NCI-H774 (cell line): ENCODE data around the gene SRC.

ENCODE experiments used
- DNase-seq: peaks from one replicate; lab custom pipeline; 2025; lab: John Stamatoyannopoulos, UW

Gene SRC

DNA sequence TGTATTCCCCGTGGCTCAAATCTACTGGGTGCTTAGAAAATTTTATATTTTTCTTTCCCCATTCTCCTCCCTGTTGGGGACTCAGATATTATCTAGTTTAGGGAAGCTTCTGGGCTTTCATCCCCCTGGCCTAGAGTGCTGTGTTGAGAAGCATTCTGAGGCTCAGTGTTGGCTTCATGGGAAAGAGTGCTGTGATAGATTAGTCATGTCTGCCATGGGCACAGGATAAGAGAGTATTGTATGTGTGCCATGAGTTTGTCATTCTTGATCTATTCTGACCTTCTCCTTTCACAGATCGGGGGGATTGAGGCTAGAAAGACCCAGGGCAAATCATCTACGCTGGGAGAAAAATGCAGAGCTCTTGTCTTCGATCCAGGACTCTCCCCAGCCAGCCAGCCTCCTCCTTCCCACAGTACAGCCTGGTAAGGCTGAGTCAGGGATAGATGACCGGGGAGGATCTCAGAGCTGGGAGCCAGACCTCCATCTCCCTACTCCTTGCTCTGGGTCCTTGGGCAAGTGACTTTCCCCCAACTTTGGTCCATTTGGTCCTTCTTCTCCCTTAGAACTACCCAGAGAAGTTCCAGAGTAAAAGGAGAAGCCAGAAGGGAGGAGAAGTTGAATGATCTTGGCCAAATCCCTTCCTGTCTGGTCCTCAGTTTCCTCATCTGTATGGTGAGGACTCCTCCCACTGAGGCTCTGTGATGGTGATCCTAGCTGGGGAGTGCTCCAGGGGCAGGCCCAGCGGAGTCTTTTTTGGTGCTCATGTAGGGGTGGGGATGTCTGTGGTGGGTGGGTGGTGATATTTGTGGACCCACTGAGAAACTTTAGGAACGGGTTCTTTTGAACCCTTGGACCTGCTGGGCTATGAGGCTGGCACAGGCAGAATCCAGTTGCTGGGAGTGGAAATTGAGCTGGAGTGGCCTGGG is 5.0 kb downstream of the SRC start:
- DNase-seq: no peak

DNA sequence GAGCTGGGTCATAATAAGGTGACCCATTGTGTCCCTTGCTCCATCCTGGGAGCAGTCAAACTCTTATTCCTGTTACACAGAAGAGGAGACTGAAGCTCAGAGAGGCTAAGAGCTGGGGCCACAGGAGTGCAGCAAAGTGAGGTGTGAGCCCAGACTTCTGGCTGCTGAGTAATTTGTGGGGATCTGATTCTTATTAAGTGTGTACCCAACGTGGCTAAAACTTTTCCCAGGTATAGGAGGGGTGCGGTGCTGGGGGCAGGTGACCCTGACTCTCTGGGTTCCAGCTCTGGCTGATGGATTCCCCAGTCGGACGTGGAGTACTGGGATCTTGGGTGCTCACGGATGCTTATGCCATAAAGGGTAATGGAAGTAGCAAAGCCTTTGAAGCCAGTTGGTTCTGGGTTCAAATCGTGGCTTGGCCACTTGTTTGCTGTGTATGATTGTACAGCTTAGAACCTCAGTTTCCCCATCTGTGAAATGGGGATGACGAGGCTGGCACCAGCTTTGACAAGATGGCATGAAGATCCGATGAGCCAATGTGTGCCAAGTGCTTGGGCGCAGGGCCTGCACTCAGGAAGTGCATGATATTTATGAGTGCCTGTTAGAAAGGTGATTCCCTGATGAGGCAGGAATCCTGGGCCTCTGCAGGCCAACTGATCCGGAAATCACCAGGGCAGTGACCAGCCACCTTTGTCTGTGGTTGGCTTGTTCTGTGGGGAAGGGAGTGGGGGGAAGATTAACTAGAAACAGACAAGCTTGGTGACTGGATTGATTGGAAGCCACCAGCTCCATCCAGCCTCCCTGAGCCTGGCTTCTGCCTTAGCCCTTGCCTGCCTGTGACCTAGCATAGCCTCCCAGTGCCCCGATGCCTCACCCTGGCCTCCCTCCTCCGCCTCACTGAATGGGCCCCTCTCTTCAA is 6.0 kb downstream of the SRC start:
- DNase-seq: no peak

DNA sequence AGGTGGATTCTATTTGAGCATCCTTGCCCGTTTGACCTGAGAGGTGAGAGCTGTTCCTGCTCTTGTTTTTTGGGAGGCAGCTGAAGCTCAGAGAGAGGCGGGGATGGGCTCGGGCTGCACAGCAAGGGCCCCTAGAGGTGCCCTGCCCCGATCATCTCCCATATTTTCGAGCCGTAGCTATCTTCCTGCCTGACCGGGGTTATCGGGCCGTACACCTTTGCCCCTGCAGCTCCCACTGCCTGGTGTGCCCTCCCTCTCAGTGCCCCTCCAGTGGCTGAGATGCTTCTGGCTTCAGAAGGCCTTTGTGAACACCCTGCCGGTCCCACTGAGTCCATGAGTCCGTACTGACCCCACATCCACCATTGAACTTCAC is 6.7 kb downstream of the SRC start:
- no peak for DNase-seq

DNA sequence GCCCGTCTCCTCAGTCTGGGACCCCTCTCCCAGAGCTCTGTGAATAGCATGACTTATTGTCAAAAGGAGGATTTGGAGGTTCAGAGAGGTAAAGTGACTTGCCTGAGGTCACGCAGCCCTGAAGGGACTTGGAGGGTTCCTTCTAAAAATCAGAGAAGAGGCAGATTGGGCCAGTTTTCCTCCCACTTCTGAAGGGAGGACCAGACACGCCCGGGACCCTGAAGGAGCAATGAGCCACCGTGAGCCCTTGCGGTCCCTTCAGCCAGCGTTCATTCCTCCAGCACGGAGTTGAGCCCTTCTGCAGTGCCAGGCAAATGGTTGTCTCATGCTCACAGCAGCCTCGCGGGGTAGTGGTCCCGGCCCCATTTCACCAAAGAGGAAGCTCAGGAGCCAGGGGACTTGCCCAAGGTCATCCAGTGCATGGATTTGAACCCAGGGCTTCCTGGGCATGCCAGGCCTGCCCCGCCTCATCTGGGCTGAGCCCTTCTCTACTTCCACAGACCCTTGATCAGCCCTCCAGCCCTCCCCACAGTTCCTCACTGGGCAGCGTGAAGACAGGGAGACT is 7.4 kb downstream of the SRC start:
- DNase-seq: no peak

DNA sequence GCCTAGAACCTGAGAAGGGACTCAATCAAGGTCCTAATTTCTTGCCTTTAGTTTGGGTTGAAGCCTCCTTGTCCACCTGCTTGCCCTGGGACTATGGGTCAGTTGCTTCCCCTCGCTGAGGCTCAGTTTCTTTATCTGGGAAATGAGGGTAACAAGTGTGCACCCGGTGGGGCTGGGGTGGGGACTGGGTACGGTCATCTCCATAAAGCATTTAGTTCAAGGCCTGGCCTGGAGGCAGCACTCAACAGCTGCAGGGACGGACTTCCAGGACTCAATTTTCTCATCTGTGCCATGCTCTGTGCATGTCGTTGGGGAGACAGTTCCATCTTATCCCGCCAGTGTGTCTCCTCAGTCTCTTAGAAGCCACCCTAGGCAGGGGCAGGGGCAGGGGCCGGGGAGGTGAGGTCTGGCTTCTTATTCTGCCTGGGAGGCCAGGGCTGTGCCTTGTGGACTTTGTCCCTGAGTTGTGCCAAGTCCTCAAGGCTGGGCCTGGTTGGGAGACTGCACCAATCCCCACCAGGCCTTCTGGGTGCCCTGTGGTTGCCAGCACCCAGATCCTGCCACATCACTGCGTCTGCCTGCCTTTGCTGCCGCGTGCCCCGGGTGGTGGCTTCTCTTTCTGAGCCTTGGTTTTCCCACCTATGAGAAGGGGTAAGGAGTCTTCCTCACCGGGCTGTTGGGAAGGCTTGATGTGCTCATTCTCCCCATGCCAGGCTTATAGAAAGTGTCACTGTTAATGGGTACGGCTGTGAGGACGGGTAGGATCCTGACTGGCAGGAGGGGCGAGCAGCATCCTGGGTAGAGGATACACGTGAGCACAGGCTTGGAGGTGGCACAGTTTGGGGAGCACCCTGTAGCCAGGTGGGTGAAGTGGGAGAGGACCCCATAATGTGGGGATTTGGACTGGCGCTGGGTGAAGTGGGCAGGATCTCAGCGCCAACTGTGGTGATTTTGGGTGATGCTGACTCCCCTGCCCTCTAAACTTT is 8.6 kb downstream of the SRC start:
- no peak for DNase-seq

DNA sequence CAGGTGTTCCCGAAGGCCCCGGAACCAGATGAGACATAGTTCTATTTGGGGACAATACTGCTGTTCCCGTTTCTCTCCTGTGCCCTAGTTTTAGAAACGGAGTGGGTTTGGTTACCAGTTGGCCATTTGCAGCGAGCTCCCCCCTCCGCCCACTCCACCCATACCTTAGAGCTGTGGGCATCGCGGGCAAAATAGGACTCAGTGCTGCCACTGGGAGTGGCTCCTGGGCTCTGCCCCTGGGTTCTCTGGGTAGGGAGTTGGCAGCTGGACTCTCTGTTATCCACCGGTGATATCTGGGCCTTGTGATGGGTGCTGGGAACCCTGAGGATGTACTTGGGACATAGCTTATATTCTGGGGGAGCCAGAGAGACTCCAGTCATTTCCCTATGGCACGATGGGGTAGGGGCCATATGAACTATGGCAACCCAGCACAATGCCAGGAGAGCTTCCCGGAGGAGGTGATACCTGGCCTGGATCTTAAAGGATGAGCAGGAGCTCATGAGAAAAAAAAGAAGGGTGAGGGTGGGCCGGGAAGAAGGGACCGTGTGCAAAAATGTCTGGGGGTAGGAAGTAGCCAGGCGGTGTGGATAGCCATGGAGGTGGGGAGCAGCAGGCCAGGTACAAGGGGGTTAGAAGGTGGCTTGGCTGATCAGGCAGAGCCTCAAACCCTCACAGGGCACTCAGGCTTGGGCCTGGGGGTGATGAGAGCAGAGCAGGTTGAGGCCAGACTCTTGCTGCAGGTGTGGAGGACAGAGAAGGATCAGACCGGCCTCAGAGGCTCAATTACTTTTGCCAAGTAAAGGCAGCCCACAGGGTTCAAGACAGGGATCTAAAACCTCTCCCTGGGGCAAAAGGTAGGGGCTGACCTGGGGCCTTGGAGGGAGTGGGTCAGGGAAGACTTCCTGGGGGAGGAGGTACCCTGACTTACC is 9.6 kb downstream of the SRC start:
- no peak for DNase-seq

DNA sequence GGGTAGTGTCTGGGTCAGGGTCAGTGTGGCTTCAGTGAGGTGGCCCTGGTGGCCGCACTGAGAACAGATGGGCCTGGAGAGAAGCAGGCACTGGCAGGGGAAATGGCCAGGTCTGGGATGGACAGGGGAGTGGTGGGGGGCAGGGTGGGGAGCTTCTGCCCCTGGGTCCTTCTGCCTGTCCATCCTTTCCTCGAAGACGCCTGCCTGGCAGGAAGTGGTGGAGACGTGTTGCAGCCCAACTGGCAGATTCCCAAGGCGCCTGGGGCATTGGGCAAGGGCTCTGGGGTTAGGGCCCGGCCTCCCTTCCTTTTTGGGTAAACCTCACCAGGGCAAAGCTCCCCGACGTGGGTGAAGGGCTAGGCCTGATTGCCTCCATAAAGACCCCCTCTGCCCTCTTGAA is 10.4 kb downstream of the SRC start:
- no peak for DNase-seq

DNA sequence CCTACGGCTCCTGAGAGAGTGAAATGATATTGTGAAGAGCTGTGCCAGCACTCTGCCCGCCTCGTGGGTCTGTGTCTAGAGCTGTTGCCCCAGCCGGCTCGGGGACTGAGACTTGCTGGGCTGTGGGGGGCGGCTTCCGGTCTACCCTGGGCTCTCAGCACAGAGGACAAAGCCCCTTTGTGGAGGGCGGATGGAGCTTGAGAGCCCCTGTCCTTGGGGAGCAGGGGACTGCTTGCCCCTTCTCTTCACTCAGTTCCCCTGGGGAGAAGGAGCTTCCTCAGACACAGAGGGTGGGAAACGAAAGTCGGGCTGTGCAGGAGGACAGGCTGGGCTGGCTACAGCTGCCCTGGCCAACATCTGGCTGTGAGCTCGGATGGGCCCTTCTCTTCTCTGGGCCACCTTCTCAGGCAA is 11.0 kb downstream of the SRC start:
- no peak for DNase-seq

DNA sequence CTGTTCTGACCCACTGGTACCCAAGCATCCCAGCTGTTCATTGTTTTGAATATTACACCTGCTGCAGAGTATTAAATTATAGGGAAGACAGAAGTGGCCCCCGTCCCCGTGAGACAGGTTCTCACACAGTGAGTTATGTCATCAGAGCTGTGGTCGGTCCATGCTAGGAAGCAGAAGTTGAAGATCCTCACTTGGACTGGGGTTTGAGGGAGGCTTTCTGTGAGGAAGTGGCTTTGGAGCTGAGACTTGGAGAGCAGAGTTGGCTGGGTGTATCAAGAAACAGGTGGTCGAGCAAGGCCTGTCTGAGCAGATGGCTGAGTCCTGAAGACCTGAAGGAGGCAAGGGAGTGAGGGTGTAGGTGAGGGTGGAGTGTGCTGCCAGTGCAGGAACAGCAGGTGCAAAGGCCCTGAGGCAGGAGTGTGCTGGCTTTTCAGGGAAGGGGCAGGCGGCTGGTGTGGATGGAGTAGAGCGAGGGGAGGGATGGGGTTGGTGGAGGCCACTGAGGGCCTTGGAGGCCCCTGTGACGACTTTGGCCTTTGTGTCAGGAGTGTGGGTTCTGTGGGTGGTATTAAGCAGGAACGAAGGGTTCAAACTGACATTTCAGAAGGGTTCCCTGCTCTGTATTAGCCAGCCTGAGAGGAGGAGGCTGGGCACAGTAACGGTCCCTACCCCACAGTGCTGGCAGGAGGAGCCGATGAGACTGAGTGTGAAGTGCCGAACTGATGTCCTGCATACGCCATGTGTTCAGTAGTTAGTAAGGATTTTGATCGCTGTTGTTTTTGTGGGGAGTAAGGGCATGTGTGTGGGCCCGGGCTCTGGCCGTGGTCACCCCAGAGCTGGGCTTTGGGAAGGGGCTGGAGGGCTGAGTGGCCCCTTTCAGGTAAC is 11.8 kb downstream of the SRC start:
- DNase-seq: no peak

DNA sequence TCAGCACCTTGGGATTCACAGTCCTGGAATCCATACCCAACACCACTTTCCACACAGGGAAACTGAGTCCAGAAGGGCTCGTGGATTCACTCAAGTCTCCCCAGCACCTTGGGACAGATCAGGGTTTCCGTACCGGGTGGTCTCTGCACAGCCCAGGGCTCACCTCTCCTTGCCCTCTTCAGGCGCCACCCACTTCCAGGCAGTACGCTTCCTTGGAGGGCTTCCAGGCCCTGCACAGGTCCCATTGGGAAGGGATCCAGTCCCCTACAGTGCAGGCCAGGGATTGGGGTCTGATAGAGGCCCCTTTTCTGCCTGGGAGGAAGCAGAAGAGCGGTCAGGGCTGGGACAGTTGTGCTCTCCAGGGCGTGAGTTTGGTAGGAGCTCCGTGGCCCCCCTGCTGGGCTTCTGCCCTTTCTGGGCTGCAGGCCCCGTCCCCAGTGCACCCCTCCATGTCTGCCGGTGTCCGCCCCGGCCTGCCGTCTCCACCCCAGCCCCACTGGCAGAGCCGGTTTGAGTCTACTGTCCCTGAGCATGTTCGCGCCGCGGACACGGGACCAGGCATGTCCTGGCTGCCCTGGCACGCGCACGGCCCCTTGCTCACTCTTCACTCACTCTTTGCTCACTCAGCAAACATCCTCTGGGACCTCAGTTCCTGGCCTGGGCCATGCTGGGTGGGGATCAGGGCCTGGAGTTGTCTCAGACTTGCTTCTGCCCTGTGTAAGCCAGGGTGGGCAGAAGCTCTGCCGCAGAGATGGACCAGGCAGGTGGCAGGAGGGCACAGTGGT is 12.6 kb downstream of the SRC start:
- no peak for DNase-seq

DNA sequence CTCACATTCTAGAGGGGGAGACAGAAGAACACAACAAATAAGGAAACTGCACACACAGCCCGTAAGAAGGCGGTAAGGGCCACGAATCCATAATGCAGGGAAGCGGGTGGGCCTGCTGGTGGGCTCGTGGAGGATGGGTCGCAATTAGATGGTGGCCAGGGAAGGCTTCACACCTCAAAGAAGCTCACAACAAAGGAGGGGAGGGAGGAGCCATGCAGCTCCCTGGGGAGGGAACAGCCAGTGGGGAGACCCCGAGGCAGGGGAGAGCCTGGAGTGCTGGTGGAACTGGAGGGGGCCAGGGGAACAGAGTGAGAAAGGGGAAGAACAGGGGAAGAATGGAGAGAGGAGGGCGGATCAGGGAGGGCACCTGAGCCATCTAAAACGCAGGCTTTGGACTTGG is 13.4 kb downstream of the SRC start:
- DNase-seq: no peak

DNA sequence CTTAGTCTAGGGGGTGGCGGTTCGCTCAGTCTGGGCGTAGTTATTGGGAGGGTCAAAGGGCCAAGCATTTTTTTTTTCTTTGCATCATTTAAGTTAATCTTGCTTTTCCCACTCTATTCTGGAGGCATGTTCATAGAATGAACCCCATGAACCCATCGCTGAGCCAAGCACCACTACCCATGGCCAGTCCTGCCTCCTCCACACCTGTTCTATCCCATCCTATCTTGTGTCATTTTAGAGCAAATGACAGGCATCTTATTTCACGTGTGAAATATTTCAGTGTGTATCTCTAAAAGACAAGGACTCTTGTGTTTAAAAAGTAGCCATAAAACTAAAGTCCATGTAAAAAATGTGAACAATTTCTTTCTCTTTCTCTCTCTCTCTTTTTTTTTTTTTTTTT is 13.9 kb downstream of the SRC start:
- DNase-seq: no peak

DNA sequence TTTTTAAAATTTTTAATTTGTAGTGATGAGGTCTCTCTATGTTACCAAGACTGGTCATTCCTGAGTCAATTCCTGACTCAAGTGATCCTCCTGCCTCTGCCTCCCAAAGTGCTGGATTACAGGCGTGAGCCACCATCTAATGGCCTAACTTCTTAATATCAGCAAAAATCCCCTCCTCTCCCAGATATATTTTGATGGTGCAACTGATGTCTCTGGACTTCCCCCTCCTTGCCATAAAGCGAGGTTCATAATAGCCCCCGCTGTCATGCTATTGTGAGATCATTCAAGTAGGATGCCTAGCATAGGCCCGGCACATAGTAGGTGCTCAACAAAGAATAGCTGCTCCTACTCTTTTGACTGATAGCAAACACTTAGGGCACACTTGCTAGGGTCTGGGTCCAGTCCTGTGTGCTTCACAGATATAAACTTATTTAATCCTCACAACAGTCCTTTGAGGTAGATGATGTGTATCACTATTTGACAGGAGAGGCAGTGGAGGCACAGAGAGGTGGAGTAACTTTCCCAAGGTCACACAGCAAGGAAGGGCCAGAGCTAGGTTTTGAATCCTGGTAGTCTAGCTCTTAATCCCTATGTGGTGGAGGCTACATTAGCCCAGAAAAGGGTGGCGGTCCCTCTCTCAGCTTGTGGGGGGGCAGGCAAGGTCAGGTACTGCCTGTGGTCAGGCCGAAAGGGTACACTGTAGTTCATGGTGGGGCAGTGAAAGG is 14.6 kb downstream of the SRC start:
- DNase-seq: no peak

DNA sequence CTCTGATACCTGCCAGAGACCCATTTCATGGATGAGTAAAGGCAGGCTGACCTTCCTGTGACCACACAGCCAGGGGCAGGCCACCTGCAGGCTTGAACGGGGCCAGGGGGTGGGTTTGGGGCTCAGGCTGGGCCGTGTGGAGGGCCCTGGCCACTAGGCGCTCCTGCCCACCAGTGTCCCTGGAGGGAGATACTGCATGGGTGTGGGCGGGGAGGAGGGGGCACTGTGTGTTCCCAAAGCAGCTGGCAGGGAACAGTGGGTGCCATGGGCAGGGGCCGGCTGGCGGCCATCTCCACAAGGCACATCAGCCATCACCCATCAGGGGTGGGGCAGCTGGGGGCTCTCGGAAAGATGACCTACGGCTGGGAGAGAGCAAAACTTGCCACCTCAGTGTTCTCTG is 15.4 kb downstream of the SRC start:
- no peak for DNase-seq

DNA sequence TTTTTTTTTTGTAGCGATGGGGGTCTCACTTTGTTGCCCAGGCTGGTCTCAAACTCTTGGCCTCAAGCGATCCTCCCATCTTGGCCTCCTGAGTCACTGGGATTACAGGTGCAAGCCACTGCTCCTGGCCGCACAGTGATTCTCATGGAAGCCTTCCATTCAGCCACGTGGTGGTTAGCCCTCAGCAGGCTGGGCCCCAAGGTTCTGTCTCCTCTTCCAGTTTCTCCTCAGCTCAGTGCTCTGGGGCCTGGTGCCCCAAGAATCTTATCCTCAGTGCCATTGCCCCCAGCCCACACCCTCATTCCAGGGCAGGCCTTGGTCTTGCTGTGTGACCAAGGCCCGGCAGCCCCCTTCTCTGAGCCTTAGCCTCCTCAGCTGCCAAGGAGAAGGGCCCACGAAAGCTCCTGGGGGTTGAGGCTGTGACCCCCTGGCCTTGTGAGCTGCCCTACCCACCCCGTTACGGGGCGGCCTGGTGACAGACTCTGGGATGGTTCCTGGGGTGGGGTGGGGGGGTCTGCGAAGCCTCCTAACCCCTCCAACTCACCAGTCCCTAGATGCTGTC is 16.4 kb downstream of the SRC start:
- DNase-seq: no peak

DNA sequence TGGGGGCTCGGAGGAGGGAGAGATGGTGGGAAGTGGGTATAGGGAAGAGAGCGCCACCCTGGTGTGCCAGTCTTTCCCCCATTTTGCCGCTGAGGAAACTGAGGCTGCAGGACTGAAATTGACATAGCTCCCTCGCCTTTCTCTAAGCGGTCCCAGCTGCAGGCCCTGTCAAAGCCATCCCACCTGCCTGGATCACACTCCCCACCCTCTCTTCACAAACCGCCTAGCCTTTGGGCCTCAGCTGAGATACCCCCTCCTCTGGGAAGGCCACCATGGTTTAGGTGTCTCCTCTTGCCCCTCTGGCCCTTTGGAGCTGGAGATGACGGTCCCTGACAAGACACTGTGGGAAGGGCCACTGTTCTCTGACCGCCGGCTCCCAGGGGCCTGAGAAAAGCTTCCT is 16.9 kb downstream of the SRC start:
- DNase-seq: no peak

DNA sequence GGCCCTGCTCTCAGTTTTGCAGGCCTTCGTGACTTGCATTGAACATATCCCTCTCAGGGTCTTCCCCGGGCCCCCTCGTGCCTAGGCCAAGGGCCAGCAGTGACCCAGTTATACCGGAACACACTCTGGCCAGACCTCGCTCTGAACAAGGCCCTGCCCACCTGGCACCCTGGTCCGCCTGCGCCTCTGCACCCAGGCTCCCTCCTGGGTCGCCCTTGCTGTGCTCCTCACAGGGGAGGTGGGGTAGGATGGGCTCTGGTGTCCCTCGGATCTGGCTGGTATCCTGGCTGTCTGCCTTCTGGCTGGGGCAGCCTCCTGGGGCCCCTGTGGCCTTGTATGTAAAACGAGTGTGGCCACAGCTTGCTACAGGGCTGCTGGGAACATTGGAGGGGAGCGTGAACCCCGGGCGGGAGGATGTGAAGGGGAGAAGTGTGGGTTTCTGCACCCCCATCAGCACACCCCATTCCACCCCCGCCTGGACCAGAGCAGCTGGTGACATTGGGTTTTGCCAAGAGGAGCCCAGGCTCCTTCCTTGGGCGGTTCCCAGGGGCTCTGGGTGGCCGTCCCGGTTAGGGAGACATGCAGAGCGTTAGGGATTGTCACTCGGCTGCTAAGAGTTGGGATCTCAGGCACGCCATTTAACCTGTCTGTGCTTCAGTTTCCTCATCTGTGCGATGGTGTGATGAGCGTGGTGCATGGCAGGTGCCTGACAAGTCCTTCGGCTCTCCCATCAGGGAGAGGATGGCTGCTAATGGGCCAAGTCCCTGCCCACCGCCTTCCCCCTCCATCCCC is 17.5 kb downstream of the SRC start:
- DNase-seq: no peak
